ACC112 (cell line): Measurements from ENCODE around the gene JPH3.
"Not testable (repeated sequence)": the region's sequence is repeated elsewhere in the genome, so short reads cannot be mapped to it uniquely, and the experiment has no call there.

ENCODE experiments used
- H2AFZ ChIP-seq: fragments of 200-600 bp; sonication (generic); one replicate; pipeline ENCODE4 v1.6.0; 2017; ENCODE audit warnings: antibody characterized with exemption, low read length; ENCODE audit not compliant: unreplicated experiment
- H3K27ac ChIP-seq: fragments of 200-600 bp; sonication (generic); 2 replicates; pipeline ENCODE4 v1.5.1; 2014; ENCODE audit warnings: low read depth, mild to moderate bottlenecking, antibody characterized with exemption, low read length, moderate library complexity
- H3K27me3 ChIP-seq: fragments of 200-600 bp; sonication (generic); 2 replicates; pipeline ENCODE4 v1.6.1; 2014; ENCODE audit warnings: mild to moderate bottlenecking, antibody characterized with exemption, low read length, moderate library complexity, mixed read lengths; ENCODE audit not compliant: insufficient read depth
- H3K36me3 ChIP-seq: fragments of 200-600 bp; sonication (generic); 2 replicates; pipeline ENCODE4 v1.6.1; 2016; ENCODE audit warnings: mild to moderate bottlenecking, antibody characterized with exemption, low read length, moderate library complexity, mixed read lengths; ENCODE audit not compliant: insufficient read depth
- H3K4me1 ChIP-seq: fragments of 200-600 bp; sonication (generic); one replicate; pipeline ENCODE4 v1.6.1; 2016; ENCODE audit warnings: low read length, mixed read lengths; ENCODE audit not compliant: insufficient read depth, unreplicated experiment, control insufficient read depth
- H3K4me3 ChIP-seq: fragments of 200-600 bp; sonication (generic); 2 replicates; pipeline ENCODE4 v1.5.1; 2014; ENCODE audit warnings: mild to moderate bottlenecking, low read depth, low read length
- H3K79me2 ChIP-seq: fragments of 200-600 bp; sonication (generic); one replicate; pipeline ENCODE4 v1.6.0; 2016; ENCODE audit warnings: low read length; ENCODE audit not compliant: control insufficient read depth, unreplicated experiment, insufficient read depth

Gene JPH3

DNA sequence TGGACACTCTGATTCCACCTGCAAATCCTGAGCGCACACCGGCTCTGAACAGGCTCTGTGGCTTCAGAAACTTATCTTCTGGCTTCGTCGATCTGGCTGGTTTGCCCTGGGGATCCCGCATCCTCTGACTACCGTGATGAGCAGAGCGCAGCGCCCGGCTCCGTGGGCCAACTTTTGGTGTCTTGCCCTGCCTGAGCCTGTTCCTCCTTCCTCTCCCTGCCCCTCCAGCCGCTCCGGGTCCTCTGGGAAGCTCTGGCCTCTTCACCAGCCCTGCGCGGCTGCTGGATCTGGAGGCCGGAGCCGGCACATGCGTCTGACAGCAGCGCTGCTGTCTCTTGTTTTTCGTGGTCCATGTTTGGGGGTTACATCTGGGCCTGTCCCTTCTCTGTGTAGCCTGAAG lies 65.6 kb downstream of the JPH3 start:
- H3K27ac ChIP-seq = no peak overlapping the region
- no peak overlapping the region for H3K4me3 ChIP-seq
- H3K79me2 ChIP-seq = no peaks in the 10 kb centered on the region
- H3K27me3 ChIP-seq = peaks cover 24% of the 10 kb centered on the region
- H3K36me3 ChIP-seq = no peaks in the 10 kb centered on the region
- no peak overlapping the region for H2AFZ ChIP-seq
- H3K4me1 ChIP-seq = no peaks in the 10 kb centered on the region

DNA sequence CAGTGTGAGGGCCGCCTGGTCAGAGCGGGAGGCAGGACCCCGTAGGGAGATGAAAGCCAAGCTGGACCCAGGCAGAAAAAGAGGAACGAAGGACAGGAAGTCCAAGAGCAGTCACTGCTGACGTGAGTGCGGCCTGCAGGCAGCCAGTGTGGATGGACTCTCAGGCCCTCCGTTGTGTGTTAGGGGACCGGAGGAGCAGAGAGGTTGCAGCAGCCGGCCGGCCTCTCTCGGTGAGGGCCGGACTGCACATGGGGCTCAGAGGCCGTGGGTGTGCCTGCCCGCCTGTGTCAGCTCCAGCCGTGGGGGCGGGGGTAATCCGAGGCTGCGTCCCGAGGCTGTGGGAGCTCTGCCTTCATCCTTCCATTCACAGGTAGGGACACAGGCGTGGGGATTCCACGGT lies 67.4 kb downstream of the JPH3 start:
- Histone ChIP-seq H3K4me3 (no peak overlapping the region), H3K27me3 (peaks cover 21% of the 10 kb centered on the region), H2AFZ (no peak overlapping the region)

DNA sequence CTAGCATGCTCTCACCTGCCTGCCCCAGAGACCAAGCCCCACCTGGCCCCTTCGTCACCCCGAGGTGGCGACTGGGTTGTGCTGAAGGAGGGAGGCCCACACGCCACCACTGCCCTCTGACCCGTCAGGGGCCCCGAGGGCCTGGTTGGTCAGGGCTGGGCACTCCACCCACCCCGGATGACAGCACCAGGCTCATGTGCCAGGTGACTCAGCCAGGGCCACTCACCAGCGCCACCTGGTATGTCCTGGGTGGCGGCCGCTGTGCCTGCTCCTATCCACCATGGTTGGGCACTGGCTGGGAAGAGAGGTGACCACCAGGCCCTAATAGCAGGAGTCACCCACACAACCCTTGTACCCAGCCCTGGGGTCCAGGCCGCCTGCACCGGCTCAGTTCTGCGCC lies 68.9 kb downstream of the JPH3 start:
- Histone ChIP-seq H3K27me3 (peaks cover 17% of the 10 kb centered on the region), H3K4me1 (no peaks in the 10 kb centered on the region), H3K79me2 (no peaks in the 10 kb centered on the region), H3K27ac (no peak overlapping the region), H3K4me3 (no peak overlapping the region), H2AFZ (no peak overlapping the region), H3K36me3 (no peaks in the 10 kb centered on the region)

More for the DNA sequence above, 67.4 kb downstream of the JPH3 start:
- H3K36me3 ChIP-seq = no peaks in the 10 kb centered on the region
- H3K4me1 ChIP-seq = no peaks in the 10 kb centered on the region
- no peaks in the 10 kb centered on the region for H3K79me2 ChIP-seq
- no peak overlapping the region for H3K27ac ChIP-seq

DNA sequence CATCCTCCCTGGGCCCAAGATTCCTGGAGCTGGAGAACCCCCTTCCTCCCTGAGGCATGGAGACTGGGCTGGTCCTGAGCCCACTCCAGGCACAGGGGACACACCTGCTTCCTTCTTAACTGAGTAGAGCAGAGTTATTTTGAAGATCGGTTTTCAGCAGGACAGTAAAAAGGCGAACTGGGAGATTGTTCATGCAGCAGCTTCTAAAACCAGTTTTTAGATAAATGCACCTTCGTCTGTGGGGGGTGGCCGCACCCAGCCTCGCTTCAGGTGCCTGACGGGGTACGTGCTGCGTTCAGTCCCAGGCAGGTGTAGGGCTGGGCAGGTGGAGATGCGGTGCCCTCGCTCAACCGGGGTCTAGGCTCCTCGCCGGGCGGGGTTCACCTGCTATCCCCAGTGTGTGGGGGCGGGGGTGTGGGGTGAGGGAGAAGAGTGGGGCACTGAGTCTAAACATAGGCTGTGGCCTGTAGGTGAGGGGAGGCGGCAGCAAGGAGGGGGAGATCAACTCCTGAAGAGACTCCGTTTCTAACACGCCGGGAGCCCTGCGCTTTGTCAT lies 69.5 kb downstream of the JPH3 start:
- H3K79me2 ChIP-seq = no peaks in the 10 kb centered on the region
- no peaks in the 10 kb centered on the region for H3K4me1 ChIP-seq
- peaks cover 13% of the 10 kb centered on the region for H3K27me3 ChIP-seq
- no peaks in the 10 kb centered on the region for H3K36me3 ChIP-seq
- H3K4me3 ChIP-seq = no peak overlapping the region
- no peak overlapping the region for H3K27ac ChIP-seq
- H2AFZ ChIP-seq = no peak overlapping the region

DNA sequence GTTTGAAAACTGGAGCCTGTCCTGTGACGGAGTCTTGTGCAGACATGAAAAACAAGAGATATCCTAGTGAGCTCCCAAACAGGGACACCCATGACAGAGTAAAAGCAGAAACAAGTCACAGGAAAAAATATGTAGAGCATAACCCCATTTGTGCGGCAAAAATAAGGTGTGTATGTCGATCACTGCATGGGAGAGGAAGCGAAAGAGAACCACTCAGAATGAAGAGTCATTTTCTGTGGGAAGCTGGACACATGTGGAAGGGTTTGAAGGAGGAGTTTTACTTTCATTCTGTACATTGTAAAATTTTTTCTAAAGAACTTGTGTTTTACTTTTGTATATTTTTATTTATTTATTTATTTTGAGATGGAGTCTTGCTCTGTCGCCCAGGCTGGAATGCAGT lies 72.1 kb downstream of the JPH3 start:
- Histone ChIP-seq H3K36me3 (no peaks in the 10 kb centered on the region), H2AFZ (no peak overlapping the region), H3K4me3 (no peak overlapping the region), H3K27ac (no peak overlapping the region), H3K27me3 (0 out of 2 replicates have a peak, but pooled peaks cover 3% of the 10 kb centered on the region), H3K79me2 (no peaks in the 10 kb centered on the region), H3K4me1 (no peaks in the 10 kb centered on the region)

DNA sequence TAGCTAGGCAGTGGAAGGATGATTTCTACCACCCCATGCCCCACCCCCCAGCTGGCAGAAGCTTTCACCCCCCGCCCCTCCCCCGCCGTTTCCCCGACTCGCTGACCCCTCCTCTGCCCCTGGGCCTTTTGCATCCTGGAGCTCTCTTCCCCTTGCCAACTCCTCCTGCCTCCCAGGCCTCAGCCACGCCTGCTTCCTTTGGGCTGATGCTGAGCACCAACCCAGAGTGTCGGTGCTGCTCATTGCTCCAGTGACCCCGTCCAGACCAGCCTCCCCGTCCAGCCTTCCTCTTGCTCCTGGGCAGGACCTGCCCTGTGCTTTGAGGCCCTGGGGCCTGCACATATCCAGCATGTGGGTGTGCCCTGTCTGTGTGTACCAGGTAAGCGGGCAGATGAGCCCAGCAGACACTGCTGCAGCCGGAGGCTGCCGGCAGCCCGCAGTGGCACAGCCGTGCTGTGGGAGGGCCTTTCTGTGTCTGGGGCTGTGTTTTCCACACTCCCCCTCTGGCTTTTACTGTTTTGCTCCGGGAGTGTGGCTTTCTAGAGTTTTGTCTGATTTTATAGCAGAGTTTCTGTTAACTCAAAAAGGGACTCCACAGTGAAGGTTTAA lies 72.9 kb downstream of the JPH3 start:
- no peak overlapping the region for H2AFZ ChIP-seq
- no peak overlapping the region for H3K4me3 ChIP-seq
- H3K27ac ChIP-seq = no peak overlapping the region
- H3K36me3 ChIP-seq = no peaks in the 10 kb centered on the region
- H3K79me2 ChIP-seq = no peaks in the 10 kb centered on the region
- H3K4me1 ChIP-seq = no peaks in the 10 kb centered on the region
- H3K27me3 ChIP-seq = no peaks in the 10 kb centered on the region

DNA sequence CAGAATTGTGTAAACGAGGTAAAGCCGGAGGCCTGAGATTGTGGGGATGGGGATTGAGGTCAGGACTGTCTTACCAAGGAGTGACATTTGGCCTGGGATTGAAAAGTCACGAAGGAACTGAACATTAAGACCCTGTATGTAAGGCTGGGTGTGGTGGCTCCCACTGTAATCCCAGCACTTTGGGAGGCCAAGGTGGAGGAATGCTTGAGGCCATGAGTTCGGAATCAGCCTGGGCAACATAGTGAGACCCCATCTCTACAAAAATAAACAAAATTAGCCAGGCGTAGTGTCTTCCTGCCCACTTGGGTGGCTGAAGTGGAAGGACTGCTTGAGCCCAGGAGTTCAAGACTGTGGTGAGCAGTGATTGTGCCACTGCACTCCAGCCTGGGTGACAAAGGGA lies 75.5 kb downstream of the JPH3 start:
- Histone ChIP-seq H3K27ac (no peak overlapping the region), H3K79me2 (no peaks in the 10 kb centered on the region), H3K4me3 (no peak overlapping the region), H3K27me3 (no peaks in the 10 kb centered on the region), H2AFZ (no peak overlapping the region), H3K36me3 (no peaks in the 10 kb centered on the region), H3K4me1 (peaks cover 8% of the 10 kb centered on the region)

DNA sequence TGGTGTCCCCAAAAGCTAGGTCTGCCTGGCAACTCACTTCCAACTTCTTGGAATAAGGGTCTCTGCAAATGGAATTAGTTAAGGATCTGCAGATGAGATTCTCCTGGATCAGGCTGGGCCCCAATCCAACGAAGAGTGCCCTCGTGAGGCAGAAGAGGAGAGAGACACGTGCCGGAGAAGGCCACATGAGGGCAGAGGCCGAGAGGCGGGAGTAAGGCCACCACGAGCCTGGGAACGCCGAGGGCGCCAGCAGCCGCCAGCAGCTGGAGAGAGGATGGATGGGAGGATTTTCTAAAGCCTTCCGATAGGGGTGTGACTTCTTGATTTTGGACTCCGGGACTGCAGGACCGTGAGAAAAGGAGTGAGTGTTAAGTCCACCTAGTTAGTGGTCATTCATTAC lies 76.3 kb downstream of the JPH3 start:
- Histone ChIP-seq H3K4me1 (peaks cover 8% of the 10 kb centered on the region), H3K36me3 (no peaks in the 10 kb centered on the region), H3K27ac (no peak overlapping the region), H3K27me3 (no peaks in the 10 kb centered on the region), H3K4me3 (no peak overlapping the region), H2AFZ (no peak overlapping the region), H3K79me2 (no peaks in the 10 kb centered on the region)

DNA sequence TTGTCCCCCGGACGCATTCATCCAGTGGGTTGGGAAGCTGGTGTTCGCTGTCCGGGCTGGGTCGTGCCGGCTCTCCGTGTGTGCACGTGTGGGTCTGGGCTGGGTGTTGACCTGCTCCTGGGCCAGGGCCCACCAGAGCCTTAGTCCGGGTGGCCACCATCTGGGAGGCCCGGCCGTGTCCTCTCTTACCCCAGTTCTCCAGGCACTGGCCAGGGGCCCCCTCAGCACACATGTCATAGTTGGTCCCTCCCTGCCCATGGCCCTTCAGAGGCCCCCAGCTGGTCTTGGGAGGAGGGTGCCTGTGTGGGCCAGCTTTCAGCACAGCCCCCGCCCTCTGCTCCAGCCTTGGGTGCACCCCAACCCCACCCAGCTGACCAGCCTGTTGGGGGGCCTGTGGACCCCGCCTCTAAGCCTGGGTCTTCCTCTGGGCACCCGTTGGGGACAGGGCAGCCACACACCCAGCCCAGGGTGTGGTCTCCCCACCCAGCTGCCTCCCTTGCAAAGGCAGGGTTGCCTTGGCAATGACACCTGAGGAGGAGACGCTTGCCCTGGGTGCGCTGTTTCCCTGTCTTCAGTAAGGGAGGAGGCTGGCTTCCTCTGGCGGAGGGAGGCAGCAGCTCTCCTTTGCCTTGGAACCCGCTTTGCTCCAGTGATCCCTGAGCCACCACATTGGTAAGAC lies 77.4 kb downstream of the JPH3 start:
- H2AFZ ChIP-seq = no peak overlapping the region
- peaks cover 8% of the 10 kb centered on the region for H3K4me1 ChIP-seq
- H3K79me2 ChIP-seq = no peaks in the 10 kb centered on the region
- H3K27me3 ChIP-seq = no peaks in the 10 kb centered on the region
- no peak overlapping the region for H3K27ac ChIP-seq
- H3K36me3 ChIP-seq = no peaks in the 10 kb centered on the region
- H3K4me3 ChIP-seq = no peak overlapping the region

DNA sequence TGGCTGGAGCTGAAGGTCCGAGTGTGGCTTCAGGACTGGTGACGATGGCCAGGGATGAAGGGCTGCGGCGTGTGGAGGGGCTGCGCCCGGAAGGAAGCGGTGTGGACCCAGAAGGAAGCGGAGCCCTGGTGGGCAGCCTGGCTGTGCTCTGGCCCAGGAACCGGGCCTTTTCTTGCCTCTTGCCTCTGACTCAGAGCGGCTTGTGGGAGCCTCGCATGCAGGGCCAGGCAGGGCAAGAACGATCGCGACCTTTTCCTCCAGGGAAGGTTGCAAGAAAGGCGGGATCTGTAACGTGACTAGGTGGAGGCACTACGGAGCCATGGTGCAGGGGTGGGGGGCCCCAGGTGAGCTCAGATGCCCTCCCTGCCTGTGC lies 78.0 kb downstream of the JPH3 start:
- Histone ChIP-seq H3K4me3 (no peak overlapping the region), H3K27me3 (no peaks in the 10 kb centered on the region), H3K4me1 (peaks cover 8% of the 10 kb centered on the region), H3K79me2 (no peaks in the 10 kb centered on the region), H3K27ac (no peak overlapping the region), H2AFZ (no peak overlapping the region), H3K36me3 (no peaks in the 10 kb centered on the region)

DNA sequence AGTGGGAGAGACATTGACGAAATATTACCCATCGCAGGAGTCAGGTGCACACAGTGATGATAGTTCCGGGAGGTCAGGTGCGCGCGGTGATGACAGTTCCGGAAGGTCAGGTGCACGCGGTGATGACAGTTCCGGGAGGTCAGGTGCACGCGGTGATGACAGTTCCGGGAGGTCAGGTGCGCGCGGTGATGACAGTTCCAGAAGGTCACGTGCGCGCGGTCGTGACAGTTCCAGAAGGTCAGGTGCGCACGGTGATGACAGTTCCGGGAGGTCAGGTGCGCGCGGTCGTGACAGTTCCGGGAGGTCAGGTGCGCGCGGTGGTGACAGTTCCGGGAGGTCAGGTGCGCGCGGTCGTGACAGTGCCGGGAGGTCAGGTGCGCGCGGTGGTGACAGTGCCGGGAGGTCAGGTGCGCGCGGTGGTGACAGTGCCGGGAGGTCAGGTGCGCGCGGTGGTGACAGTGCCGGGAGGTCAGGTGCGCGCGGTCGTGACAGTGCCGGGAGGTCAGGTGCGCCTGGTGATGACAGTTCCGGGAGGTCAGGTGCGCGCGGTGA lies 78.8 kb downstream of the JPH3 start:
- H3K4me1 ChIP-seq, H3K36me3 ChIP-seq, H2AFZ ChIP-seq, H3K27me3 ChIP-seq, H3K27ac ChIP-seq, H3K4me3 ChIP-seq, H3K79me2 ChIP-seq: not testable (repeated sequence)
